ENCODE data around the gene ROR2. TPM values are rescaled to one million over a fixed set of nuclear protein-coding genes. Genes with fewer than 3 reads are reported as not detected.

The ROR2 gene
- total and polyA plus RNA-seq, 2 experiments from 2014 or later = 8.1 to 18.8 TPM

- no peaks in the 10 kb centered on the region for H3K27me3 ChIP-seq (ENCODE audit: insufficient read depth)
- H3K79me2 ChIP-seq (replicated peaks; ENCODE audit: insufficient read depth) = no peaks in the 10 kb centered on the region
- H2AFZ ChIP-seq = peak overlapping the region; percentile 43; the same call in 1 of the 2 replicates
- Mint-ChIP-seq H3K4me1 (no peaks in the 10 kb centered on the region; the same call in 2 of the 3 replicates), H3K36me3 (ENCODE audit: low read depth) (peaks cover 5% of the 10 kb centered on the region; the same call in 1 of the 3 replicates), H3K9me3 (peaks cover 10% of the 10 kb centered on the region), H3K4me3 (no peak overlapping the region), H3K27me3 (ENCODE audit: insufficient read depth, low read depth, poor library complexity) (peaks cover 3% of the 10 kb centered on the region), H3K27ac (no peak overlapping the region)
- H3K9me2 ChIP-seq (ENCODE audit: insufficient read depth) = 0 out of 2 replicates have a peak, but pooled peaks cover 4% of the 10 kb centered on the region
- no peak for TF ChIP-seq POLR2AphosphoS5 (IDR thresholded peaks at IDR 0.05; ENCODE audit: low read depth)
- TF ChIP-seq JUNB (IDR thresholded peaks at IDR 0.05; ENCODE audit: unreplicated experiment) = no peak
- TF ChIP-seq, protein P1, sequence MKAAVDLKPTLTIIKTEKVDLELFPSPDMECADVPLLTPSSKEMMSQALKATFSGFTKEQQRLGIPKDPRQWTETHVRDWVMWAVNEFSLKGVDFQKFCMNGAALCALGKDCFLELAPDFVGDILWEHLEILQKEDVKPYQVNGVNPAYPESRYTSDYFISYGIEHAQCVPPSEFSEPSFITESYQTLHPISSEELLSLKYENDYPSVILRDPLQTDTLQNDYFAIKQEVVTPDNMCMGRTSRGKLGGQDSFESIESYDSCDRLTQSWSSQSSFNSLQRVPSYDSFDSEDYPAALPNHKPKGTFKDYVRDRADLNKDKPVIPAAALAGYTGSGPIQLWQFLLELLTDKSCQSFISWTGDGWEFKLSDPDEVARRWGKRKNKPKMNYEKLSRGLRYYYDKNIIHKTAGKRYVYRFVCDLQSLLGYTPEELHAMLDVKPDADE (IDR thresholded peaks at IDR 0.05) = no peak
- no peaks in the 10 kb centered on the region for H3F3A ChIP-seq (replicated peaks; ENCODE audit: low read depth)
- no peaks in the 10 kb centered on the region for H3K4me1 ChIP-seq (ENCODE audit: insufficient read depth)
- no peak overlapping the region for H3K4me2 ChIP-seq
- DNase-seq (ENCODE audit: low spot score) (no peak), ATAC-seq (no peak)
- H3K36me3 ChIP-seq (ENCODE audit: insufficient read depth) = no peaks in the 10 kb centered on the region
- H3K27ac ChIP-seq (ENCODE audit: low read depth) = no peak overlapping the region
- no peaks in the 10 kb centered on the region for H4K20me1 ChIP-seq (replicated peaks; ENCODE audit: insufficient read depth)
- no peak overlapping the region for H3K4me3 ChIP-seq
Observed at GRCh38 chr9:91710158-91710557, 239.9 kb downstream of the ROR2 start.

DNA sequence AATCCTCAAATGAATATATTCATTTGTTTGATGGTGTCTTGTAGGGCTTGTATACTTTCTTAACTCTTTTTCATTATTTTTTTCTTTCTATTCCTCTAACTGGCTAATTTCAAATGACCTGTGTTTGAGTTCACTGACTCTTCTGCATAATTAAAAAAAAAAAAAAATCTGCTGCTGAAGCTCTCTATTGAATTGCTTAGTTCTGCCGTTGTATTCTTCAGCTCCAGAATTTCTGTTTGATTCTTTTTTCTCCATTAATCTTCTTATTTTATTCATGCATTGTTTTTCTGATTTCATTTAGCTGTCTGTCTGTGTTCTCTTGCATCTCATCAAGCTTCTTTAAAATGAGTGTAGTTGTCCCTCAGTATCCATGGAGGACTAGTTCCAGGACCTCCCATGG is 244.6 kb downstream of the ROR2 start:
- ATAC-seq (no peak), DNase-seq (ENCODE audit: low spot score) (no peak)
- H2AFZ ChIP-seq = no peak overlapping the region
- no peak for TF ChIP-seq NANOG (IDR thresholded peaks at IDR 0.05; ENCODE audit: borderline replicate concordance)
- TF ChIP-seq, protein P2, sequence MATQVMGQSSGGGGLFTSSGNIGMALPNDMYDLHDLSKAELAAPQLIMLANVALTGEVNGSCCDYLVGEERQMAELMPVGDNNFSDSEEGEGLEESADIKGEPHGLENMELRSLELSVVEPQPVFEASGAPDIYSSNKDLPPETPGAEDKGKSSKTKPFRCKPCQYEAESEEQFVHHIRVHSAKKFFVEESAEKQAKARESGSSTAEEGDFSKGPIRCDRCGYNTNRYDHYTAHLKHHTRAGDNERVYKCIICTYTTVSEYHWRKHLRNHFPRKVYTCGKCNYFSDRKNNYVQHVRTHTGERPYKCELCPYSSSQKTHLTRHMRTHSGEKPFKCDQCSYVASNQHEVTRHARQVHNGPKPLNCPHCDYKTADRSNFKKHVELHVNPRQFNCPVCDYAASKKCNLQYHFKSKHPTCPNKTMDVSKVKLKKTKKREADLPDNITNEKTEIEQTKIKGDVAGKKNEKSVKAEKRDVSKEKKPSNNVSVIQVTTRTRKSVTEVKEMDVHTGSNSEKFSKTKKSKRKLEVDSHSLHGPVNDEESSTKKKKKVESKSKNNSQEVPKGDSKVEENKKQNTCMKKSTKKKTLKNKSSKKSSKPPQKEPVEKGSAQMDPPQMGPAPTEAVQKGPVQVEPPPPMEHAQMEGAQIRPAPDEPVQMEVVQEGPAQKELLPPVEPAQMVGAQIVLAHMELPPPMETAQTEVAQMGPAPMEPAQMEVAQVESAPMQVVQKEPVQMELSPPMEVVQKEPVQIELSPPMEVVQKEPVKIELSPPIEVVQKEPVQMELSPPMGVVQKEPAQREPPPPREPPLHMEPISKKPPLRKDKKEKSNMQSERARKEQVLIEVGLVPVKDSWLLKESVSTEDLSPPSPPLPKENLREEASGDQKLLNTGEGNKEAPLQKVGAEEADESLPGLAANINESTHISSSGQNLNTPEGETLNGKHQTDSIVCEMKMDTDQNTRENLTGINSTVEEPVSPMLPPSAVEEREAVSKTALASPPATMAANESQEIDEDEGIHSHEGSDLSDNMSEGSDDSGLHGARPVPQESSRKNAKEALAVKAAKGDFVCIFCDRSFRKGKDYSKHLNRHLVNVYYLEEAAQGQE (IDR thresholded peaks at IDR 0.05; ENCODE audit: unreplicated experiment) = no peak
- TF ChIP-seq ZNF331 (CRISPR knock-in tag; IDR thresholded peaks at IDR 0.05; ENCODE audit: low read depth) = no peak
- no peak for TF ChIP-seq POLR2AphosphoS5 (IDR thresholded peaks at IDR 0.05; ENCODE audit: low read depth)
- TF ChIP-seq EZH2phosphoT487 (IDR thresholded peaks at IDR 0.05; ENCODE audit: unreplicated experiment) = no peak
- TF ChIP-seq CREB1 (CRISPR knock-in tag; IDR thresholded peaks at IDR 0.05; ENCODE audit: low read depth) = no peak
- TF ChIP-seq, protein P1 (IDR thresholded peaks at IDR 0.05) = no peak
- TF ChIP-seq JUNB (IDR thresholded peaks at IDR 0.05; ENCODE audit: unreplicated experiment) = no peak
- TF ChIP-seq EZH2 (IDR thresholded peaks at IDR 0.05; ENCODE audit: low read depth, unreplicated experiment) = no peak
- TF ChIP-seq ZNF114 (CRISPR knock-in tag; IDR thresholded peaks at IDR 0.05) = no peak
- no peak for TF ChIP-seq STAT1 (IDR thresholded peaks at IDR 0.05; ENCODE audit: unreplicated experiment)
- TF ChIP-seq, protein P3, sequence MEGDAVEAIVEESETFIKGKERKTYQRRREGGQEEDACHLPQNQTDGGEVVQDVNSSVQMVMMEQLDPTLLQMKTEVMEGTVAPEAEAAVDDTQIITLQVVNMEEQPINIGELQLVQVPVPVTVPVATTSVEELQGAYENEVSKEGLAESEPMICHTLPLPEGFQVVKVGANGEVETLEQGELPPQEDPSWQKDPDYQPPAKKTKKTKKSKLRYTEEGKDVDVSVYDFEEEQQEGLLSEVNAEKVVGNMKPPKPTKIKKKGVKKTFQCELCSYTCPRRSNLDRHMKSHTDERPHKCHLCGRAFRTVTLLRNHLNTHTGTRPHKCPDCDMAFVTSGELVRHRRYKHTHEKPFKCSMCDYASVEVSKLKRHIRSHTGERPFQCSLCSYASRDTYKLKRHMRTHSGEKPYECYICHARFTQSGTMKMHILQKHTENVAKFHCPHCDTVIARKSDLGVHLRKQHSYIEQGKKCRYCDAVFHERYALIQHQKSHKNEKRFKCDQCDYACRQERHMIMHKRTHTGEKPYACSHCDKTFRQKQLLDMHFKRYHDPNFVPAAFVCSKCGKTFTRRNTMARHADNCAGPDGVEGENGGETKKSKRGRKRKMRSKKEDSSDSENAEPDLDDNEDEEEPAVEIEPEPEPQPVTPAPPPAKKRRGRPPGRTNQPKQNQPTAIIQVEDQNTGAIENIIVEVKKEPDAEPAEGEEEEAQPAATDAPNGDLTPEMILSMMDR (conservative IDR thresholded peaks at IDR 0.05; ENCODE audit: low read depth in 2 of 2) = no peak
- H3K27me3 ChIP-seq (ENCODE audit: insufficient read depth) = no peaks in the 10 kb centered on the region
- H3K27ac ChIP-seq (ENCODE audit: low read depth) = no peak overlapping the region
- H3K36me3 ChIP-seq (ENCODE audit: insufficient read depth) = no peaks in the 10 kb centered on the region
- Mint-ChIP-seq H3K27ac (no peak overlapping the region), H3K36me3 (ENCODE audit: low read depth) (peaks cover 7% of the 10 kb centered on the region; the same call in 1 of the 3 replicates), H3K4me3 (no peak overlapping the region), H3K4me1 (no peaks in the 10 kb centered on the region), H3K27me3 (ENCODE audit: insufficient read depth, low read depth, poor library complexity) (peaks cover 8% of the 10 kb centered on the region), H3K9me3 (peaks cover 26% of the 10 kb centered on the region)
- no peaks in the 10 kb centered on the region for H3K4me1 ChIP-seq (ENCODE audit: insufficient read depth)
- no peaks in the 10 kb centered on the region for H3F3A ChIP-seq (replicated peaks; ENCODE audit: low read depth)
- no peak overlapping the region for H3K4me2 ChIP-seq
- H4K20me1 ChIP-seq (replicated peaks; ENCODE audit: insufficient read depth) = no peaks in the 10 kb centered on the region
- H3K9me2 ChIP-seq (ENCODE audit: insufficient read depth) = 0 out of 2 replicates have a peak, but pooled peaks cover 4% of the 10 kb centered on the region
- H3K79me2 ChIP-seq (replicated peaks; ENCODE audit: insufficient read depth) = no peaks in the 10 kb centered on the region
- no peak overlapping the region for H3K4me3 ChIP-seq

Measured in GM23338 (cell line).